ENCODE measurements around the gene TNFRSF12A.

TNFRSF12A gene

GRCh38 chr16:3012828-3013420, 7.2 kb upstream of the TNFRSF12A start, which contains the start of gene CLDN9:
CLDN9 (plus strand) TSS chr16:3012923; CDS start chr16:3013363, 440 bp downstream.
- DNase-seq = no peak

GRCh38 chr16:3013491-3013951, 6.6 kb upstream of the TNFRSF12A start:
- DNase-seq = no peak

GRCh38 chr16:3013998-3014690, 6.0 kb upstream of the TNFRSF12A start:
- DNase-seq = no peak

- DNase-seq = no peak
Measured at GRCh38 chr16:3014971-3015370, 5.2 kb upstream of the TNFRSF12A start.

- no peak for DNase-seq
Measured at GRCh38 chr16:3015865-3016521, 4.2 kb upstream of the TNFRSF12A start.

- no peak for DNase-seq
Measured at GRCh38 chr16:3017344-3017743, 2.8 kb upstream of the TNFRSF12A start.

GRCh38 chr16:3017794-3018506, 2.2 kb upstream of the TNFRSF12A start, which contains the start of gene CLDN6:
CLDN6 (minus strand) TSS chr16:3018183; CDS start chr16:3016021, 2,162 bp downstream.
- no peak for DNase-seq

- DNase-seq = no peak
Measured at GRCh38 chr16:3019594-3020246, 448 bp upstream of the TNFRSF12A start.

- DNase-seq = peak; percentile 91
Measured at GRCh38 chr16:3020604-3021448, 658 bp downstream of the TNFRSF12A start.

GRCh38 chr16:3021449-3022207, 1.5 kb downstream of the TNFRSF12A start:
- DNase-seq = peak; percentile 97

- peak; percentile 92 for DNase-seq
Measured at GRCh38 chr16:3022208-3022683, 2.1 kb downstream of the TNFRSF12A start.

- DNase-seq = peak; percentile 61
Measured at GRCh38 chr16:3022684-3023414, 2.7 kb downstream of the TNFRSF12A start.

GRCh38 chr16:3023415-3023668, 3.2 kb downstream of the TNFRSF12A start:
- DNase-seq = no peak

GRCh38 chr16:3023669-3024478, 3.7 kb downstream of the TNFRSF12A start, which contains the start of the genes HCFC1R1 and THOC6:
HCFC1R1 (minus strand) TSS chr16:3023942; CDS start chr16:3023941, 1 bp downstream.
THOC6 (plus strand) TSS chr16:3024035; CDS start chr16:3024327, 292 bp downstream.
- peak; percentile 99 for DNase-seq

GRCh38 chr16:3025032-3026002, 5.1 kb downstream of the TNFRSF12A start:
- no peak for DNase-seq

GRCh38 chr16:3026003-3026378, 5.8 kb downstream of the TNFRSF12A start:
- no peak for DNase-seq

- peak; percentile 0 for DNase-seq
Measured at GRCh38 chr16:3026609-3027488, 6.7 kb downstream of the TNFRSF12A start.

Data from NCI-H226 (cell line).